Mesothelial cell of epicardium (in vitro differentiated cells): Measurements from ENCODE around the gene ECM2. TPM values are rescaled to one million over a fixed set of nuclear protein-coding genes. Genes with fewer than 3 reads are reported as not detected.

ENCODE experiments used
- DNase-seq, 2 experiments: peaks; one replicate each; pipeline ENCODE4 v3.0.0; 2021; ENCODE audit warnings: low spot score in 2 of 2; ENCODE audit not compliant: unreplicated experiment in 2 of 2
- H3K27ac Mint-ChIP-seq: 2 replicates; pipeline ENCODE4 v1.8.0; 2021; ENCODE audit warnings: mixed read lengths
- H3K27me3 Mint-ChIP-seq: 2 replicates; pipeline ENCODE4 v1.8.0; 2021; ENCODE audit warnings: low read depth, mixed read lengths
- H3K36me3 Mint-ChIP-seq: 2 replicates; pipeline ENCODE4 v1.8.0; 2021; ENCODE audit warnings: mixed read lengths
- H3K4me1 Mint-ChIP-seq: 2 replicates; pipeline ENCODE4 v1.8.0; 2021; ENCODE audit warnings: mixed read lengths
- H3K4me3 Mint-ChIP-seq: 2 replicates; pipeline ENCODE4 v1.8.0; 2021; ENCODE audit warnings: mild to moderate bottlenecking, moderate library complexity, mixed read lengths
- H3K9me3 Mint-ChIP-seq: 2 replicates; pipeline ENCODE4 v1.8.0; 2021; ENCODE audit warnings: mixed read lengths
- CTCF ChIP-seq: fragments of 200-600 bp; sonication (generic); IDR thresholded peaks from one replicate; pipeline ENCODE4 v1.5.0; 2021; ENCODE audit warnings: antibody characterized with exemption; ENCODE audit not compliant: unreplicated experiment
- total RNA-seq: library from RNA; stranded (reverse); gene quantifications from 3 replicates; pipeline ENCODE4 v1.2.1, GENCODE V29; 2021

ECM2 gene
- total RNA-seq, 1 donor from 2014 or later, result not detected

DNA sequence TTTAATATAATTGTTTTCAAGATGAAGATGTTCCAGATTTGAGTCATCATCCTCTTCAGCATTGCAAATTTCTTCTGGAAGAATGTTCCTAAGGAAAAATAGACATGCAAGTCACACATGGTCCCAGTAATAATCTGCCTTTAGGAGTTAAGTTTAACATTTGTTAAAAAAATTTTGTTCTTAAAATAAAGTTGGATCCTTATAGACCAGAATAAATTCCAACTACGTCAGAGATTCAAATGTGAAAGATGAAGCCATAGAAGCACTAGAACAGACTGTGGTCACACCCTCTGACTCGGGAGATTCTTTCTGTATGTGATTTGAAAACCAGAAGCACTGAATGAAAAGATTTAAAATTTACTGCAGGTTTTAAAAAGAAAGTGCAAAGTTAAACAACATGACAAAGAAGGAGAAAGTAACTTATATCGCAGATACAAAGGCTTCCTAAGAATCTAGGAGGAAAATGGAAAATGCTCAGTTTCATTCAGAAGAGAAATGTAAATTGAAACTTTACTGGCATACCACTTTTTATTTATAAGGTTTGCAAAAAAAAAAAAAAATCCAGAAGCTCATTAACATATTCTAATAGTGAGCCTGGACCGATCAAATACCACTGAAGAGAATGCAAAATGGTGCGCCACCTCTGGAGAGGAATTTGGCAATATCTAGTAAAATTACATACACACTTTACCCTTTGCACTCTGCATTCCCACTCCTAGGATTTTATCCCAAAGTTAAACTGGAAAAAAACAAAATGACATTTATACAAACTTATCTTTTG lies 39.2 kb downstream of the ECM2 start:
- Mint-ChIP-seq H3K27me3 (no peaks in the 10 kb centered on the region), H3K36me3 (no peaks in the 10 kb centered on the region), H3K9me3 (no peaks in the 10 kb centered on the region), H3K4me3 (no peak overlapping the region), H3K4me1 (peaks cover 10% of the 10 kb centered on the region), H3K27ac (no peak overlapping the region)
- no peak for DNase-seq
- TF ChIP-seq CTCF, result no peak

- TF ChIP-seq CTCF, result no peak
- peaks cover 15% of the 10 kb centered on the region for H3K4me1 Mint-ChIP-seq
- no peaks in the 10 kb centered on the region for H3K36me3 Mint-ChIP-seq
- no peaks in the 10 kb centered on the region for H3K27me3 Mint-ChIP-seq
- no peak overlapping the region for H3K27ac Mint-ChIP-seq
- no peak overlapping the region for H3K4me3 Mint-ChIP-seq
- H3K9me3 Mint-ChIP-seq, result no peaks in the 10 kb centered on the region
- DNase-seq, result no peak
Observed at GRCh38 chr9:92494856-92495255, 40.9 kb downstream of the ECM2 start.

- no peak for TF ChIP-seq CTCF
- Mint-ChIP-seq H3K9me3 (no peaks in the 10 kb centered on the region), H3K4me1 (peaks cover 20% of the 10 kb centered on the region), H3K27ac (no peak overlapping the region), H3K4me3 (no peak overlapping the region), H3K27me3 (no peaks in the 10 kb centered on the region), H3K36me3 (no peaks in the 10 kb centered on the region)
- DNase-seq, result no peak
Observed at GRCh38 chr9:92493749-92494387, 41.9 kb downstream of the ECM2 start.

DNA sequence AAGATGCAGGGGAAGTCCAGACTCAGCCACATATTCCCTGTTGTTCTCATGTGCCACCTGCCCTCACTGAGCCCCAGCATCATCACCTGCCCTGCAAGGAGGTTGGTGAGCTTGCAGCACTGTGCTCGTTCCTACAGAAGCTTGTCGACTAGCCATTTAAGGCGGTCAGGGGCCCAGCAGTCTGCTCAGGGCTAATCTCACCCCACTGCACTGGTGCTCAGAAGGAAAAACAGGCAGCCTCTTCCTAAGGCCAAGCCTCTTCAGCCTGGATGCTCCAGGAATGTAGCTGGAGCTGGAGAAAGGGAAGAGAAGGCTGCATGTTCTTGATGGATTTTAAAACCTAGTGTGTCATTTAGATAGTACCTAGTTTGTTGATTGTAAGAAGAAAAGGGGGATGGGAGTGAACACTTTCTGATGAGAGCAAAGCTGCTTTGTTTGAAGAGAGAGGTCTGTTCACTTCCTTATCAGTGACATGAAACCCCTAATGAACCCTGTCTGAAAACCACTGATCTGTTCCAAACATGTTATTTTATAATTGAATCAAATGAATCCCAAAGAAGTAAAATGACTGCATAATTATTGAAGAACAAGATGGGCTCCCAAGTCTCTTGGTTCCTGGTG lies 42.9 kb downstream of the ECM2 start:
- no peak overlapping the region for H3K4me3 Mint-ChIP-seq
- no peaks in the 10 kb centered on the region for H3K9me3 Mint-ChIP-seq
- peak overlapping the region; percentile 0 for H3K27ac Mint-ChIP-seq
- no peak for TF ChIP-seq CTCF
- no peaks in the 10 kb centered on the region for H3K36me3 Mint-ChIP-seq
- H3K27me3 Mint-ChIP-seq, result no peaks in the 10 kb centered on the region
- peaks cover 20% of the 10 kb centered on the region for H3K4me1 Mint-ChIP-seq
- no peak for DNase-seq

DNA sequence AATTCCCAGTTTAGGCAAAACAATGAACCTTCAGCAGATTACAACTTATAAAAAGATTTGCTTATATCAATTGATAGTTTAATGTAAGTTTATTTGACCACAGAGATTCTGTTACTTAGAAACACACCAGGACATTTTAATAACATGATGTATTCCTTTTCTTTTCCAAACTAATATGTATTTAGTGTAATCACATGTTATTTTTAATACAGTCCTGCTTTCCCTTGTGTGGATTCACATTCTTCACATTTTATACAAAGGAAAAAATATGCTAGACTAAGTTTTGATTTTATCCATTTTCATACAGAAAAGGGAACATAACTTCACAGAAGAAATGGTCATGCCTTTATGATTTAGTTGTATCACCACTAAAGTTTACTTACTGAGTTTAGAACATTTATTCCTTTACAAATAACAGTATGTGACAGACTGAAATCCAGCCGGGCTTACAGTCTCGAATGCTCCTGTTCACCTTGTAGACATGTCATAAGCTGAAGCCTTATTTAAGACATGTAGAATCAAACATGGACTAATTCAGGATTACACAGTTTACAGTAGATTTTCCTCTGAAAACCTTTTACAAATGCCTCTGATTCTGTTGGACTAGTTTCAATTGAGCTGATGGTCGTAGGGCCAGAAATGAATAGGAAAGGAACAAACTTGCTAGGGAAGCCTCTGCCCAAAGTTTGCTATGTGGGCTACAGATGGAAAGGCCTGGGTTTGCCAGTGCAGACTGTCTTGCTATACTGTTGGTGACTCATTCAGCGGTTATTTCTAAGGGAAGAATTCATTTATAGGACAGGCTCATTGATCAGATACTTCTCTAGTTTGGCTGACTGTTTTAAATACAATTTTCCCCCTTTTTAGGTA lies 46.9 kb downstream of the ECM2 start:
- Mint-ChIP-seq H3K4me1 (peaks cover 21% of the 10 kb centered on the region), H3K27ac (no peak overlapping the region), H3K27me3 (no peaks in the 10 kb centered on the region), H3K9me3 (no peaks in the 10 kb centered on the region), H3K36me3 (no peaks in the 10 kb centered on the region), H3K4me3 (no peak overlapping the region)
- no peak for DNase-seq
- TF ChIP-seq CTCF, result no peak
